HG03025 (cell line): ENCODE results near the gene RXRA.
"Not testable (repeated sequence)": the region's sequence is repeated elsewhere in the genome, so short reads cannot be mapped to it uniquely, and the experiment has no call there.

ENCODE experiments used
- ATAC-seq: cut with Tn5 transposase; IDR thresholded peaks from one replicate; pipeline ENCODE4 v1.9.1; 2021; ENCODE audit warnings: mild to moderate bottlenecking, moderate library complexity; ENCODE audit not compliant: unreplicated experiment, low FRiP score

Gene RXRA

GRCh38 chr9:134293031-134293521 lies 33.2 kb upstream of the RXRA start:
- ATAC-seq, result no peak

GRCh38 chr9:134293611-134294152 lies 32.6 kb upstream of the RXRA start:
- no peak for ATAC-seq

- ATAC-seq, result no peak
Measured at GRCh38 chr9:134294153-134295071, 31.8 kb upstream of the RXRA start.

- no peak for ATAC-seq
Measured at GRCh38 chr9:134295101-134295745, 31.0 kb upstream of the RXRA start.

- ATAC-seq, result no peak
Measured at GRCh38 chr9:134295746-134296250, 30.5 kb upstream of the RXRA start.

GRCh38 chr9:134296301-134297082 lies 29.8 kb upstream of the RXRA start:
- ATAC-seq, result no peak

GRCh38 chr9:134297083-134297410 lies 29.2 kb upstream of the RXRA start:
- no peak for ATAC-seq

- ATAC-seq, result no peak
Measured at GRCh38 chr9:134297576-134297975, 28.7 kb upstream of the RXRA start.

GRCh38 chr9:134298000-134298399 lies 28.3 kb upstream of the RXRA start:
- no peak for ATAC-seq

GRCh38 chr9:134299068-134299467 lies 27.2 kb upstream of the RXRA start:
- no peak for ATAC-seq

GRCh38 chr9:134299883-134300282 lies 26.4 kb upstream of the RXRA start:
- no peak for ATAC-seq

GRCh38 chr9:134301387-134302129 lies 24.7 kb upstream of the RXRA start:
- no peak for ATAC-seq

GRCh38 chr9:134302130-134302817 lies 24.0 kb upstream of the RXRA start:
- ATAC-seq, result no peak

- ATAC-seq, result no peak
Measured at GRCh38 chr9:134303601-134304000, 22.7 kb upstream of the RXRA start.

GRCh38 chr9:134304261-134304660 lies 22.0 kb upstream of the RXRA start:
- ATAC-seq, result no peak

GRCh38 chr9:134304690-134305089 lies 21.6 kb upstream of the RXRA start:
- no peak for ATAC-seq

GRCh38 chr9:134305533-134305932 lies 20.7 kb upstream of the RXRA start:
- ATAC-seq, result no peak

GRCh38 chr9:134306042-134306441 lies 20.2 kb upstream of the RXRA start:
- not testable (repeated sequence) for ATAC-seq
